Activated CD4-positive, alpha-beta T cell treated with anti-CD3 and anti-CD28 coated beads for 1 hour (primary cell): Measurements from ENCODE around the gene LRRC4.

Source experiments
- DNase-seq: peaks from one replicate; pipeline ENCODE4 v3.0.0-alpha.2; 2020

The LRRC4 gene

DNA sequence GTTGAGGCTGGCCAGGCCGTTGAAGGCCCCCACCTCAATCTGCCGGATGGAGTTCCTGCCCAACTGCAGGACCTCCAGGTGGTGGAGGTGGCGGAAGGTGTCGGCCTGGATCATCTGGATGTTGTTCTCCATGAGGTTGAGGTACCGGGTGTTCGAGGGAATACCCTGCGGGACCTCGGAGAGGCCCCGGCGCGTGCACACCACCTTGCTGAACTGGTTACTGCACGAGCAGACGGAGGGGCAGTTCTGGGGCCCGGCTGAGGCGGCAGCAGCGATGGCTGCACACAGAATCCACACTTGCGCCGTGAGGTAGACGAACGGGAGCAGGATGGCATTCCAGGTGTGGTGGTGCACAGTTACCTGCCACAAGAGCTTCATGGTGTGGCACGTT is 979 bp downstream of the LRRC4 start:
- no peak for DNase-seq

- no peak for DNase-seq
Measured at GRCh38 chr7:128029405-128029995, 1.7 kb downstream of the LRRC4 start.

DNA sequence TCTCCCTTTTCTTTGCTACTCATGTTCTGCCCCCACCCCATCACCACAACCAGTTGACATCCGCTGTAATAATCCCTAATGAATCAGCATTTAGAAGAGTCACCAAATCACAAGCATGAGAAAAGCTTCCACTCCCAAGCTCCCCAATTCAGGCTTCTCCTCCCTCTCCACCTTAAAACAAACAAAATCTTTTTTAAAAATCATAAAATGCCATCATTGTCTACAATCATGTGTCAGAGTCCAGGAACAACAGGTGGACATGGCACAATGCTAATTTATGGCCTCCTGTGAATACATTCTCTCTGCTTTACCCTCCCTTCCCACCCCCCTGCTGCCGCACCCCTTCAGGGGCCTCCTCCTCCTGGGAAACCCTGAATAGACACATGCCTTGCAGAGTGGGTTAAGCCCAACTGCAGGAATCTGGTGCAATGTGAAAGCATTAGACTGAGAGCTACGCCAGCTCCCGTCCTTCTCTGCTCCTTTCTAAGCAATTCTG is 3.7 kb downstream of the LRRC4 start:
- no peak for DNase-seq

DNA sequence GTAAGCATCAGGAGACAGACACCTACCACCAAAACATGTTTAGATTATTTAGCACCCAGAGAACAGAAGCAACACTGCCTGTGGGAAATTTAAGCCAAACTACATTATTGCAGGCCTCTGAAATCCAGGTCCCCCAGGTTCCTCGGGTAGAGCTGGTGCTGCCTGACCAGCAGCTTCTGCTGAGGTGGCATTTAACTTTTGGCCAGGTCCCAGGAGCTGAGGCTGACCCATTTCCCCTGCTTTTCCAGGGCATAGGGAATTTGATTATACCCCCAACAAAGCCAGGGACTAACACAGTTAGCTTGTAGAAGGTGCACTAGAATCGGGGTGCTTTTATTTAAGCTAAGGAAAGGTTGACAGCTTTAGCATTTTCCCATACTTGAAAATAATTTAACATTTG is 4.7 kb downstream of the LRRC4 start:
- DNase-seq = no peak

DNA sequence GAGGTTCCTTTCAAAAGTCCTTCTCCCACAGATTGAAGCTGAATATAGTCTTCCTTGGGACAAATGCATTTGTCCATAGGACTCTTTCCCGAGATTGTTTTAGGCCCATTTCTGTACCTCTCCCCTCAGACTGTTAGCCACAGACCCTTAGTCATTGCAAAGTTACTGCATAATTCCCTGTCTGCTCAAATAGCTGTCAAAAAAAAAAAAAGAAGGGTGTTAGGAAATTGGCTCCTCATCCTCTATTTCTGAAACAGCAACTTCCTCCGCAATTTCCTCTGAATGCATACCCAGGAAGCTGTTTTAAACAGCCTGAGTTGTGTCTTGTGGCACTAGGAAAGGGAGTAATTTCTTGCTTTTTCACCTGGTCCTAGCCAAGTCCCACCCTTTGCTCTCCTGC is 5.4 kb downstream of the LRRC4 start:
- DNase-seq = no peak

- DNase-seq = no peak
Measured at GRCh38 chr7:128025380-128025779, 5.9 kb downstream of the LRRC4 start.

DNA sequence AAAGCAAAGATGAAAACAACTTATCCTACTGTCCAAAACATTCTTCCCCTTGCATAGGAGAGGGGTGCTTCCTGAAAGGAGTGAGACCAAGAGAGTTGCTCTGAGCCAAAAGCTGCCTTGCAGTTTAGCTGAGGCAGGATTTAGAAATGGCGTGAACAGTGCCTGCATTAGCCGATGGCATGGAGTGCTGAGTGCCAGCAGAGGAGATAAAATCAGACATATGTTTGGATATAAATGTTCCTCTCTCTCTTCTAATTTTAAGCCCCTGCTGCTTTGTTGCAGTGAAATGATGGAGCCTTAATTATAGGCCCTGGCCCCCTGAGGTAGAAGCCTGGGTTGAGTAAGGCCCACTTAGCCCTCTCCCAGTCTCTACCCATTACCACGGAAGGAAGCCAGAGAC is 7.1 kb downstream of the LRRC4 start:
- DNase-seq = no peak

- no peak for DNase-seq
Measured at GRCh38 chr7:128022631-128023532, 8.4 kb downstream of the LRRC4 start.

- DNase-seq = no peak
Measured at GRCh38 chr7:128021366-128021765, 9.9 kb downstream of the LRRC4 start.

DNA sequence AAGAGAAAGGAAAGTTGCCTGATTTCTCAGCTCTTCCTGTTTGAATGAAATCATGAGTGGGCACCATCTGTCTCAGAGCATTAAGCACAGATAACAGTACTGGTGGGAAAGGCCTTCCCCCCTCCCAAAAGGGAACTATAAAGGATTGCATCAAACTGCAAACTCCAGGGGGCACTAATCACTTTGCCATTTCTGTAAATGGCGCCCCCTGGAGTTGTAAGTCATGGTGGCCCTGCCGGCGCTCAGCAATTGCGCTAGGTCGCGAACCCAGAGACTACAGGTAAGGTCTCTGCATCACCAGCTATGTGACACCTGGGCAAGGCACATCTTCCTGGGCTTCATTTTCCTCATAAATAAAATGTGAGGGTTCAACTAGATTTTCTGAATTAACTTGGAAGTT is 11.1 kb downstream of the LRRC4 start:
- DNase-seq = no peak

DNA sequence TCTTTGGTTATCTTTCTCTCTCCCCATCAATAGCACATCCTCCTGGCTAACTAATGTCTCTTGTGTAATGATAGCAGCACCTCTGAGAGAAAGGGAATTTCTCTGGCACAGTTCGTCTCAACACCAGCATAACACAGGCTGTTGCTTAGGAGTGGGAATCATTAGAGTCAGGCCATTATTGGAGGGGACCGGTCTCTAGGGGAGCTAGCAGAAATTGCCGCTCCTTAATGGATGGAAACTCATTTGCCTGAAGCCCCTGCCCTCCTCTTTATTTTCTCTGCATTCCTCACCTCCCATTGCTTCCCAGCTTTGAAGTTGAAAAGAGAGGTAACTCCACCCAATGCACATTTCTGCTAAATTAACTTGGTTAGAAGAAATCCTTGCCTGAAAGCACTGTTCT is 11.9 kb downstream of the LRRC4 start:
- DNase-seq = no peak

DNA sequence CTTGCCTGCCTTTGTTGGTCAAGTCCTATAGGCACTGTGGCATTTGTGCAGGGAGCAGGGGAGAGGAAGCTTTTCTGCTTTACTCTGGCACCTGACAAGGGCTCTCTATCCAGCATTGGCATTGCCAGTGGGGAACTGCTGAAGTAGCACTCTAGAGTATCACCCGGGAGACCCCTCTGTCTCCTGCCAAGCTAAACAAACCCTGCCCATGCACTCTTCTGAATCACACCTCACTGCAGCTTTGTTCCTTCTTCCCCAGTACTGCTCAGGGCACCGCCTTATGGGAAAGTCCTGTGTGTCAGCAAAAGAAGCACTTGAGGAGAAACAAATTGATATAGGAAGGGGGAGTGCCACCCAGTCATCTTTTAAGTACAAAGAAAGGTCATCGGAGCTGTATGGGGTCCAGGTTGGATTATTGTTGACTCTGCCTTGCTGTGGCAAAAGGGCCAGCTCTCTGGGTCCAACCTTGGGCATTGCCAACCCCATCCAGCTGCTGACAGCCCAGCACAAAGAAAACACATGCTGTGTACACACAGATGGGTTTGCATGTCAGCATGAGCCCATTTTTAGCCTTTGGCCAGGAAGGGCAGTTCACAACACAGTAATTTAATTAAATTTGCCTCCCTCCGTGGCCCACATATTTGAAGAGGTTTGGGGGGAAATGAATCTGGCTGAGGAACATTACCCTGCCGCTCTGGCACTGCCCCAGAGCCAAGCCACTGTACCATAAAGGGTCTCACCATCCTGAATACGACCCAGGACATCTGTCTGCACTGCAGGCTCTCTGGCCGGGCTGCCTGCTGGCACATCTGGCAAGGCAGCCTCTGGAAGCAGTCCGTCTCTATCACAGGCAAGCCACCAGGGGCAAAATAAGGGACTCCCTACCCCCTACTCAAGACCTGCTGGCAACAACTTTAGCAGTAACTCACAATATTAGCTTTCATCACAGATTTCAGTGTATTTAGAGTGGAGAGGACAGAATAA is 13.1 kb downstream of the LRRC4 start:
- DNase-seq = no peak

GRCh38 chr7:128017460-128017859 is 13.8 kb downstream of the LRRC4 start:
- DNase-seq = no peak

- DNase-seq = no peak
Measured at GRCh38 chr7:128014811-128015210, 16.4 kb downstream of the LRRC4 start.

DNA sequence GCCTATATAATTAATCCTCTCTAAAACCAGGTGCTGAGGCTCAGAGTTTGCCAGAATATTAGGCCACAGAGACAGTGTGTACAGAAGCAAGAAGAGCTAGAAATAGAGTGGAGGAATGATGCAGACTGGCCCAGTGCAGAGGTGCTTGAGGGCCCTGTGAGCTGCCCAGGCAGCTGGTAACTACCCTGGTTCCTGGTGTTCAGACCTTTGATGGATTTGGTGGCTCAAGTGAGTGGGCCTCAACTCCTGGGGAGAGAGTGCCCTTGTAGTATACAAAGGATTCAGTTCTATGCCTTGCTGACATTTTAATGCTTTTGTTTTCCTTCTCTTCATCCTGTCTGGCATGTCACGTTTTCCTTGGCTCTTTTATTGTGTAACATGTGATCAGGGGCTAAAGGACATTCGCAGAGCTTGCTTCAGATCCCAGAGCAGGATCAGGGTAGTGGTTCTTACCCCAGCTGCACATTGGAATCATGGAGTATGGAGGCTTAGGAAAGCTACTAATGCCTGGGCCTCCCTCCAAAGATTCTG is 20.0 kb downstream of the LRRC4 start:
- no peak for DNase-seq

DNA sequence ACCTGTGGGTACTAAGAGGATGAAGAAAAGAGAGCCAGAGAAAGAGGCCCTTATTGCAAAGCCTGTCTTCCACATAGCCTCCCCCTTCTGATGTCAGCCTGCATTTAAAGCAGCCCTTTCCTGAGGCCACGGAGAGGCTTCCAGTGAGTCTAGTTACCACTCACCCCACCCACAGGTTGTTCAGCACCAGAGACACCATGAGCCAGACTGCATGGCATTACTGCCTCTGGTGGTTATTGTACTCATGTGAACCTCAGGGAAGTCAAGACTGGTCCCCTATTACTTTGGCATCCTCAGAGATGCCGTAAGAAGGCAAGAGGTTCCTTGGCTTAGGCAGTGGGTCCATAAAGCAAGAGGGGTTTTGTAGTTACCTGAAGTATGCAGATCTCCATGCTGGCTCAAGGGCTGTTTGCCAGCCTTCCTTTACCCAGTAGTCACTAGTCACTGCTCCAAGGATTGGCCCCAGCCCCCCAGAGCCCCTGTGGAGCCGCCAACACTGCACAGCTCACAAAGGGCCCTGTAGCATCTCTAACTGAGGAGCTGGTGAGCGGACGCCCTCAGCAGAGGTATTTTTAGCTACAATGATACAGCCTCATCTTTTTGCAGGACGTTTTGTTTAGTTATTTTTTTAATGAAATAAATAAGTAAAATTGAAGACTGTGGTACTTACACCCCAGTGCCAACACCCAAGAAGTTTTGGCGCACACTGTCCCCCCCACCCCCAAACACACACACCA is 20.7 kb downstream of the LRRC4 start:
- DNase-seq = no peak

DNA sequence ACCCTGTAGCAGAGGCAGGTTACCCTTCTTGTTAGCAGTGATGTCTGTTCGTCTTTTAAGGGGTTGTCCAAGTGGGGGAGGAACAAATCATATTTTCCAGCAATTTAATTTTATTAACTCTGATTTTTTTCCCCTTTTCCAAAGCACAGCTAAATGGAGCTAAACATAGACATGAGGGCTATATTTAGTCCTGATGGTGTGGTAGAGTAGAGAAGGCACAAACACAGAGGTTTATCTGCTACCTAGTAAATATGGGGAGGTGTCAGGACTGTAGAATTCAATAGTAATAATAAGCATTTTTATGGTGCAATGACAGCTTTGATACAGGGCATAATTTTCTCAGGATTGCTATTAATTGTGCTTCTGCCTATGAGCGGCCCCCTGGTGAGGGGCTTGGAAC is 22.5 kb downstream of the LRRC4 start:
- DNase-seq = no peak

DNA sequence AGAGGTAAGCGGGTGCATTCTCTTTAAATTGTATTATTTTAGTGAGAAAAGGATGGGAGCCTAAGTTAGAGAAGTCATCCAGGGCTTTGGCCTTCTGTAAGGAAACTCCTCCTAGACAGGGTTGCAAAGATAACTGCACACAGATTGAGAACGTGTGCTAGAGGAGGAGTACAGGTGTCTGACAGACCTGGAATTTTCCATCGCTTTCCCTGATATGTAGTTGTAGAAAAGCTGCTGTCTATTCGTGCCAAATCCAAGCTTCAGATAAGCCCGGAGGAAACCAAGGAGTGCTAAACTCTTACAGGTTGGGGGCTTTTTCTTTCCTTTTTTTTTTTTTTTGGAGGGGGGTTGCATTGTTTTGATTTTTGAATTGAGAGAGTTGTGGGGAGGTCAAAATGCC is 23.1 kb downstream of the LRRC4 start:
- DNase-seq = no peak

DNA sequence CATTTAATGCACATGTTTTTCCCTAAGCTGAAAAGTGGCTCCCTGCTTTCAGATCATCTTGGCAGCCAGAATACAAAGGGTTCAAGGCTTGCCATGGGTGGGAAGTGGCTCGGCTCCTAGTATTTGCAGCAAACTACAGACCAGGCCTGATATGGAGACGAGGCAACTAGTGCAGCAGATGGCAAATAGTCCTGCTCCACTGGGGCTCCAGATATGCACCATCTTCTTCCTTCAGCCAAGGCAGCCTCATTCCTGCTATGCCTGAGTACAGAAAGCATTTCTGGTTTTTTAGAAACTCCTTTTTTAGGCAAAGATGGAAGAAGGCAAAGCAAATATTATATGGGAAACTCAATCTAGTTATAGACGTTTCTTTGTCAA is 23.9 kb downstream of the LRRC4 start:
- DNase-seq = no peak

DNA sequence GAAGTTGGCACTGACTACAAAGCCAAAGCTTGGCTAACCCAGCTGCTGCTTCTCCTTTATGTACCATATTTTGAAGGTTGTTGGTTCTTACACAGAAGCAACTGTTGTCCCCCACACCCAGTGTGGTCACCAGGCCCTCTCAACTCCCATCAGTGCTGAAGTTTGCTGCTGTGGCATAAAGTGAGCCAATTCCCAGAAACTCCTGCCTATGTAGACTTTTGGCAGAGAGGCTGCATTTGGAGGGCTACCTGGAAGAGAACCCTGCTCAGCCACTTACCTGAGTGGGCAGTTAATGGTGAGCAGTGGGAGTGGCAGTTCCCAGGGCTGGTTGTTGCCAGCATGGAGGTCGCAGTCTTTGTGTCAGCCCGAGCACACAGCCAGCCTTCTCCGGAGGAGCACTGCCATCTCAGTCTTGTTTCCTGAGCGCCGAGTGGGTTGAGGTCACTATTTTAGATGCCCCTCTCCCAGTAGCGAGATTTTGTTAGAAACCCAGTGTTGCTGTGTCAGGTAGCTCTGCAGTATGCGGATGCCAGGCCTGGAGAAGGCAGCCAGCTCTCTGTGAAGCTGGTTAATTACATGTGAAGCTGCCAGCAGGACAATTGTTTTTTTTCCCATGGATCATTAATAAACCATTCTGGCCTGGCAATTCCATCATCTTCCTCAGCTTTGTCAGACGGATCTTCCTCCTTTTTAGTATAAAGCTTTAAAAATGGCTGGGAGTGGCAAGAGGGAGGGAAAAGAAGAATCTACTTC is 24.5 kb downstream of the LRRC4 start:
- no peak for DNase-seq

DNA sequence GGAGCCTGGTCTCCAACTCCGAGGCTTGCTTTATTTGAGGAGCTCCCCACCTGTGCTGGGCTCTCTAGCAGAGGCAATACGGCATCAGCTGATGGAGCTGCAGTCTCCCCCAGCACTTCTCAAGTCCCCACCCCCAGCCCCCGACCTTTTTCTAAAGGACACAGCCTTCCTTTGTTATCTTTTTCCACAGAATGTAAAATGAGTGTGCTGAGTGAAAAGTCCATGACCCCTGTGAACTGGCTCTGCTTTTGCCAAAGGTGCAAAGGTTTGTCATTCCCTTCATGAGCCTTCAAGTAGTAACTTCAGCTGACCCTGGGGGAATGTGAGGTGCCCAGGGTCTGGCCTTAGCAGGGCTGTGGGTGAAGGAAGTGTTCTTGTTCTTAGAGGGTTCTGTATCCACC is 25.5 kb downstream of the LRRC4 start:
- DNase-seq = no peak

GRCh38 chr7:128005117-128005516 is 26.1 kb downstream of the LRRC4 start:
- DNase-seq = no peak
